ENCODE measurements around the gene NCK2. TPM values are rescaled to one million over a fixed set of nuclear protein-coding genes. Genes with fewer than 3 reads are reported as not detected.

Gene NCK2
- total RNA-seq, 2 experiments from 2014 or later = 84.7 to 87.5 TPM

- peak overlapping the region; percentile 58 for H3K27ac Mint-ChIP-seq
- peaks cover 96% of the 10 kb centered on the region for H3K4me1 Mint-ChIP-seq
- POLR2A ChIA-PET = interaction anchor here (0.6 to 1.2 kb wide), 2 partner anchors 39 to 203 kb away, joined by 3 to 4 read pairs; no protein-coding TSS in a partner anchor
- H3K27me3 Mint-ChIP-seq = no peaks in the 10 kb centered on the region
- ATAC-seq (no peak), DNase-seq (no peak)
- no peaks in the 10 kb centered on the region for H3K9me3 Mint-ChIP-seq (ENCODE audit: low read depth)
- intact Hi-C loops (cut with DNase I, micrococcal nuclease) = no loop called here
- peaks cover 40% of the 10 kb centered on the region for H3K36me3 Mint-ChIP-seq (ENCODE audit: low read depth)
- H3K4me3 Mint-ChIP-seq = no peak overlapping the region
- CTCF ChIA-PET = interaction anchor here (0.6 to 2.0 kb wide), 5 partner anchors 8 to 328 kb away, joined by 3 to 9 read pairs (median 4); partner anchors contain the start of gene NCK2
These were observed 39.3 kb downstream of the NCK2 start for GRCh38 chr2:105783972-105784371.

DNA sequence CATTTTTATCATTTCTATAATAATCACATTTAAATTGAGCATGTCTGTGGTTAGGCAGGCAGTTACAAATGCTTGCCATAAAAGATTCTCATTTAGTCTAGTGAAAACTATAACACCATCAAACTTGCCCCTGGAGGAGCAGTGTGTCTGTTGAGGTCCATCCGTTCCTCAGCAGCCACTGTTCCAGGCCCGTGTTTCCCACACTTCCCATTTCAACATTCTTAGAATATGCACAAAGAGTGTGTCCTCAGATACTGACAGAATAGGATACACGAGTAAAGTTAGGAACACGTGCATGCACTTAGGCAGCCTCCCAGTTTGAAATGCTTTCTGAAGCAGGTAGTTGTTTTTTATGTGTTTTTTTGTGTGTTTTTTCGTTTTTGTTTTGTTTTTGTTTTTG is 39.9 kb downstream of the NCK2 start:
- no peaks in the 10 kb centered on the region for H3K9me3 Mint-ChIP-seq (ENCODE audit: low read depth)
- ChIA-PET POLR2A (no interaction called here), CTCF (interaction anchor here (2.0 kb wide), 1 partner anchor 13 kb away, joined by 9 read pairs; no protein-coding TSS in a partner anchor)
- H3K27ac Mint-ChIP-seq = peak overlapping the region; percentile 58
- no peak for DNase-seq
- no peaks in the 10 kb centered on the region for H3K27me3 Mint-ChIP-seq
- H3K36me3 Mint-ChIP-seq (ENCODE audit: low read depth) = peaks cover 43% of the 10 kb centered on the region
- ATAC-seq = no peak
- intact Hi-C loops (cut with DNase I, micrococcal nuclease) = no loop called here
- H3K4me3 Mint-ChIP-seq = no peak overlapping the region
- H3K4me1 Mint-ChIP-seq = peaks cover 98% of the 10 kb centered on the region

GRCh38 chr2:105785095-105785847 is 40.6 kb downstream of the NCK2 start:
- H3K36me3 Mint-ChIP-seq (ENCODE audit: low read depth) = peaks cover 45% of the 10 kb centered on the region
- peaks cover 98% of the 10 kb centered on the region for H3K4me1 Mint-ChIP-seq
- H3K27ac Mint-ChIP-seq = peak overlapping the region; percentile 33
- H3K27me3 Mint-ChIP-seq = no peaks in the 10 kb centered on the region
- H3K4me3 Mint-ChIP-seq = no peak overlapping the region
- ATAC-seq (no peak), DNase-seq (no peak)
- CTCF ChIA-PET = interaction anchor here (1.0 kb wide), 1 partner anchor 18 kb away, joined by 3 read pairs; no protein-coding TSS in a partner anchor
- no peaks in the 10 kb centered on the region for H3K9me3 Mint-ChIP-seq (ENCODE audit: low read depth)
- POLR2A ChIA-PET = no interaction called here
- intact Hi-C loops (cut with DNase I, micrococcal nuclease) = no loop called here

GRCh38 chr2:105786231-105787230 is 41.8 kb downstream of the NCK2 start:
- Mint-ChIP-seq H3K4me1 (peaks cover 98% of the 10 kb centered on the region), H3K36me3 (ENCODE audit: low read depth) (peaks cover 43% of the 10 kb centered on the region), H3K9me3 (ENCODE audit: low read depth) (no peaks in the 10 kb centered on the region), H3K27ac (peak overlapping the region; percentile 79), H3K4me3 (no peak overlapping the region), H3K27me3 (no peaks in the 10 kb centered on the region)
- DNase-seq = no peak
- intact Hi-C loops (cut with DNase I, micrococcal nuclease) = loop anchor here in 1 of 2 experiments (1.0 kb wide), 1 partner anchor 8 kb away; no protein-coding TSS in a partner anchor
- ATAC-seq = no peak
- ChIA-PET CTCF (interaction anchor here (1.0 to 3.2 kb wide), 4 partner anchors 12 to 16 kb away, joined by 3 to 15 read pairs (median 4); no protein-coding TSS in a partner anchor), POLR2A (interaction anchor here (0.6 to 4.3 kb wide), 3 partner anchors 9 to 105 kb away, joined by 3 to 24 read pairs (median 6); no protein-coding TSS in a partner anchor)

- Mint-ChIP-seq H3K36me3 (ENCODE audit: low read depth) (peaks cover 43% of the 10 kb centered on the region), H3K27ac (peak overlapping the region; percentile 79), H3K27me3 (no peaks in the 10 kb centered on the region), H3K4me3 (no peak overlapping the region), H3K4me1 (peaks cover 98% of the 10 kb centered on the region), H3K9me3 (ENCODE audit: low read depth) (no peaks in the 10 kb centered on the region)
- POLR2A ChIA-PET = interaction anchor here (1.9 to 4.3 kb wide), 2 partner anchors 11 to 40 kb away, joined by 6 to 24 read pairs; no protein-coding TSS in a partner anchor
- CTCF ChIA-PET = interaction anchor here (0.9 to 3.2 kb wide), 7 partner anchors 9 to 69 kb away, joined by 3 to 15 read pairs (median 5); no protein-coding TSS in a partner anchor
- ATAC-seq = no peak
- intact Hi-C loops (cut with DNase I, micrococcal nuclease) = loop anchor here in 1 of 2 experiments (1.0 kb wide), 1 partner anchor 9 kb away; no protein-coding TSS in a partner anchor
- DNase-seq = peak; percentile 56
These were observed 42.9 kb downstream of the NCK2 start for GRCh38 chr2:105787376-105788318.

DNA sequence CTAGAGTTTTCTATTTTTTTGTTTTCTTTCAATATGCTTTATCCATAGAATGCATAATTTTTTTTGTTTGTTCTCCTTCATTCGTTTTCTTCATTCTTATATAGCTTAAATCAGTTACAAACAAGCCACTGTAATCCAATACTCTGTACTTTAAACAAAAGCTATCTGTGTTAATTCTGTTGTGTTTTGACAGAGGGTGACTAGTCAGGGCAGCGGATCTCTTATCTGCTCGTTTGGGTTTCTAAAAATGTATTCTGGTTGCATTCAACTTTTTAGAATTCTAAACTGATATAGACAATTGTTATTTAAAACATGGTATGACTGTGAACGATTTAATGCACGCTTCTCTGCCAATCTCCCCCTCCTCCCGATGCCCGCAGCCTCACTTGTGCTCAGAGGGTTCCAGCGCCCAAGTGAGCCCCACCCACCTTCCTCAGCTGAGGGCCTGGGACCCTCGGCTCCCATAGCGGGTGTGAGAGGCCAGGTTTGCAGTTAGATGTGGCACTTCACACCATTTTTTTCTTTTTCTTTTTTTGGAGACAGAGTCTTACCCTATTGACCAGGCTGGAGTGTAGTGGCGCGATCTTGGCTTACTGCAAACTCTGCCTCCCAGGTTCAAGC is 44.1 kb downstream of the NCK2 start:
- ChIA-PET POLR2A (interaction anchor here (0.6 to 4.3 kb wide), 3 partner anchors 10 to 41 kb away, joined by 3 to 24 read pairs (median 6); no protein-coding TSS in a partner anchor), CTCF (interaction anchor here (0.6 to 3.2 kb wide), 6 partner anchors 8 to 70 kb away, joined by 3 to 15 read pairs (median 6); no protein-coding TSS in a partner anchor)
- Mint-ChIP-seq H3K27ac (peak overlapping the region; percentile 96), H3K36me3 (ENCODE audit: low read depth) (peaks cover 45% of the 10 kb centered on the region), H3K4me3 (peak overlapping the region; percentile 61), H3K27me3 (no peaks in the 10 kb centered on the region), H3K4me1 (peaks cover 98% of the 10 kb centered on the region), H3K9me3 (ENCODE audit: low read depth) (no peaks in the 10 kb centered on the region)
- intact Hi-C loops (cut with DNase I, micrococcal nuclease) = no loop called here
- ATAC-seq (no peak), DNase-seq (no peak)

DNA sequence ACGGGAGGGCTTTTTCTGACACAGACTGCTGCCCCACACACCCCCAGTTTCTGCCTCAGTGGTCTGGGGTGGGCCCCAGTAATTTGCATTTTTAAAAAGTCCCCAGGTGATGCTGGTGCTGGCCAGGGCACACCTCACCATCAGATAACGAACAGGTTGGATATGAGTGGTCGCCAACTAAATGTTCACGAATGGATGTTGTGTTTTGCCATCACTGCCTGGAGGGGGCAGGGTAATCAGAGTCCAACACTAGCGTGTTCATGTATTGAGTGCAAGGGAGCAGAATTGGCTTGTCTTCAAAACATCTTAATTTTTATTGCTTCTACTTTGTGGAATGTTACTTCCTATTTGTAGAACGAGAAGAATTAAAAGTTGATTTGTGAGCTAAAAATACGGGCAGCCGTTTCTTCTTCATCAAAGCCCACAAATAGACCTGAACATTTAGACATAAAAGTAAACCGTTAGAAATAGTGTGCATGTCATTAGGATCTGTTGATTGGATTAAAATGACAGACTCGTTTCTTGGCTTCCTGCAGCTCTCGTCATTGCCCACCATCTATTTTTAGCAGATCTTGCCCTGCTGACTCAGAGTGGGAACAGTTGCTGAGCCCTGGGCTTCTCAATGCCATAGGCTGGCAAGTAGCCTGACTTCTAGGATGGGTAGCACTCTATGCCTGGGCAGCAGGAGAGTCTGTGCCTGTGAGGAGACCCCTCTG is 45.2 kb downstream of the NCK2 start:
- H3K27me3 Mint-ChIP-seq = no peaks in the 10 kb centered on the region
- ATAC-seq = peak; percentile 90
- intact Hi-C loops (cut with DNase I, micrococcal nuclease) = loop anchor here (1.0 kb wide), 2 partner anchors 12 to 42 kb away; no protein-coding TSS in a partner anchor
- peak; percentile 83 for DNase-seq
- peaks cover 94% of the 10 kb centered on the region for H3K4me1 Mint-ChIP-seq
- CTCF ChIA-PET = interaction anchor here (0.8 to 1.3 kb wide), 5 partner anchors 10 to 69 kb away, joined by 3 to 5 read pairs (median 4); no protein-coding TSS in a partner anchor
- H3K9me3 Mint-ChIP-seq (ENCODE audit: low read depth) = no peaks in the 10 kb centered on the region
- H3K4me3 Mint-ChIP-seq = peak overlapping the region; percentile 61
- H3K27ac Mint-ChIP-seq = peak overlapping the region; percentile 96
- H3K36me3 Mint-ChIP-seq (ENCODE audit: low read depth) = peaks cover 41% of the 10 kb centered on the region
- POLR2A ChIA-PET = interaction anchor here (4.3 kb wide), 1 partner anchor 42 kb away, joined by 24 read pairs; no protein-coding TSS in a partner anchor

- Mint-ChIP-seq H3K9me3 (ENCODE audit: low read depth) (no peaks in the 10 kb centered on the region), H3K27ac (peak overlapping the region; percentile 96), H3K4me3 (peak overlapping the region; percentile 61), H3K27me3 (no peaks in the 10 kb centered on the region), H3K36me3 (ENCODE audit: low read depth) (peaks cover 41% of the 10 kb centered on the region), H3K4me1 (peaks cover 95% of the 10 kb centered on the region)
- CTCF ChIA-PET = interaction anchor here (0.8 to 1.3 kb wide), 4 partner anchors 9 to 68 kb away, joined by 3 to 4 read pairs (median 4); no protein-coding TSS in a partner anchor
- intact Hi-C loops (cut with DNase I, micrococcal nuclease) = loop anchor here (1.0 kb wide), 2 partner anchors 12 to 42 kb away; no protein-coding TSS in a partner anchor
- DNase-seq (no peak), ATAC-seq (peak; percentile 20)
- POLR2A ChIA-PET = interaction anchor here (4.3 kb wide), 1 partner anchor 43 kb away, joined by 24 read pairs; no protein-coding TSS in a partner anchor
These were observed 45.9 kb downstream of the NCK2 start for GRCh38 chr2:105790461-105791149.

- intact Hi-C loops (cut with DNase I, micrococcal nuclease) = no loop called here
- H3K27me3 Mint-ChIP-seq = no peaks in the 10 kb centered on the region
- ChIA-PET POLR2A (no interaction called here), CTCF (interaction anchor here (0.8 to 1.4 kb wide), 4 partner anchors 8 to 41 kb away, joined by 3 to 4 read pairs (median 4); no protein-coding TSS in a partner anchor)
- H3K36me3 Mint-ChIP-seq (ENCODE audit: low read depth) = peaks cover 40% of the 10 kb centered on the region
- peaks cover 95% of the 10 kb centered on the region for H3K4me1 Mint-ChIP-seq
- ATAC-seq = no peak
- DNase-seq = no peak
- H3K27ac Mint-ChIP-seq = peak overlapping the region; percentile 96
- H3K4me3 Mint-ChIP-seq = no peak overlapping the region
- no peaks in the 10 kb centered on the region for H3K9me3 Mint-ChIP-seq (ENCODE audit: low read depth)
These were observed 46.5 kb downstream of the NCK2 start for GRCh38 chr2:105791229-105791628.

Measured in activated CD4-positive, alpha-beta T cell treated with anti-CD3 and anti-CD28 coated beads for 36 hours (primary cell).